Inferior parietal cortex (tissue), 1 donor: ENCODE measurements around the gene ZER1.
A peak's percentile ranks its signal among the peaks of the same experiment; 100 is the strongest.
"Not testable (repeated sequence)": the region's sequence is repeated elsewhere in the genome, so short reads cannot be mapped to it uniquely, and the experiment has no call there.

Experiments
- DNase-seq: peaks from one replicate; pipeline ENCODE4 v3.0.0-alpha.2; 2016; ENCODE audit errors: extremely low spot score

Gene ZER1

GRCh38 chr9:128787659-128788058 is 15.9 kb upstream of the ZER1 start:
- DNase-seq = no peak

GRCh38 chr9:128786681-128787601 is 15.2 kb upstream of the ZER1 start, which contains the start of gene TBC1D13:
TBC1D13 (plus strand) TSS chr9:128787253; CDS start chr9:128787354, 101 bp downstream.
- DNase-seq = peak; percentile 81

DNA sequence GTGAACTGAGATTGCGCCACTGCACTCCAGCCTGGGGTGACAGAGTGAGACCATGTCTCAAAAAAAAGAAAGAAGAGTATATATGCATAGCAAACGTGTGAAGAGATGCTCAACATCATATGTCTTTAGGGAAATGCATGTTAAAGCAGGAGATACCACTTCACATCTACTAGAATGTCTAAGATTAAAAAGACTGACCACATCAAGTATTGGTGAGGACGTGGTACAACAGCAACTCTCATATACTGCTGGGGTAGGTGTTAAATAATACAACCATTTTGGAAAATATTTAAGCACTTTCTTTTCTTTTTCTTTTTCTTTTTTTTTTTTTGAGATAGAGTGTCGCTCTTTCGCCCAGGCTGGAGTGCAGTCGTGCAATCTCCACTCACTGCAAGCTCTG is 13.7 kb upstream of the ZER1 start:
- no peak for DNase-seq

DNA sequence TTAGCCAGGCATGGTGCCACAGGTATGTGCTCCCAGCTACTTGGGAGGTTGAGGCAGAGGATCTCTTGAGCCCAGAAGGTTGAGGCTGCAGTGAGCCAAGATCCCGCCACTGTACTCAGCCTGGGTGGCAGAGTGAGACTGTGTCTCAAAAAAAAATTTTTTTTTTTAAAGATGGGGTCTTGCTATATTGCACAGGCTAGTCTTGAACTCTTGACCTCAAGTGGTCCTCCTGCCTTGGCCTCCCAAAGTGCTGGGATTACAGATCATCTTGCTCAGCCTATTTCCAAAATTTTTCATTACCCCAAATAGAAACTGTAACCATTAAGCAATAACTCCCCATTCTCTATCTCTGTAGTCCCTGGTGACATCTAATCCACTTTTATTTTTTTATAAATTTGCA is 10.9 kb upstream of the ZER1 start:
- no peak for DNase-seq

DNA sequence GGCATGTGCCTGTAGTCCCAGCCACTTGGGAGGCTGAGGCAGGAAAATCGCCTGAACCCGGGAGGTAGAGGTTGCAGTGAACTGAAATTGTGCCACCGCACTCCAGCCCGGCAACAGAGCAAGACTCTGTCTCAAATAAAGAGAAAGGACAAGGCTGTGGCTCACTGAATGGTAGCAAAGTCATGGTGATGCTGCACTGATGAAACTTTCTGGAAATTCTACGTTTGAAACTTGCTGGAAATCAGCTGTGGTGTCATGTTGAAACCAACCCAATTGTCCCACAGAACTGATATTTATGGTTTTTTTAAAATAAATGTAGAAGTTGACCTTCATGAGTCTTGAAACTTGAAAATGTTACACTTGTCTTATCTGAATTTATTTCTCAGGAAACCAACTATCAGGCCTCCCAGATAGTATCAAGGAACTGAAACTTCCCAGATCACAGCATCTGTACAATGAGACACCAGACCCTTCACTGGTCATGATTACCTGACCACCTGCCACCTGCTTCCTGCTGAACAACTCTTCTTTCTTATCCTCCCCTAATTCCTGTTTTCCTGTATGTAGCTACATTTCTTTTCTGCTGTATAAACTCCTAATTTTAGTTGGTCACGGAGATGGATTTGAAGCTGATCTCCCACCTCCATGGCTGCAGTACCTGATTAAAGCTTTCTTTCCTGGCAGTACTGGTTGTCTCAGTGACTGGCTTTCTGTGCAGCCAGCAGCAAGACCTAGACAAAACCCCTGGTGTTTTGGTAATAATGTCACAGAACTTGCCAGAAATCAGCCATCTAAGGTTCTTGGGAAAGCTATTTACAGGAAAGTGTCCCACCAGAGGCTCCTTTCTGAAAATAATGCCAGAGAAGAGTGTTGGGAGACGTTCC is 9.7 kb upstream of the ZER1 start:
- no peak for DNase-seq

GRCh38 chr9:128780093-128780492 is 8.4 kb upstream of the ZER1 start:
- DNase-seq = not testable (repeated sequence)

DNA sequence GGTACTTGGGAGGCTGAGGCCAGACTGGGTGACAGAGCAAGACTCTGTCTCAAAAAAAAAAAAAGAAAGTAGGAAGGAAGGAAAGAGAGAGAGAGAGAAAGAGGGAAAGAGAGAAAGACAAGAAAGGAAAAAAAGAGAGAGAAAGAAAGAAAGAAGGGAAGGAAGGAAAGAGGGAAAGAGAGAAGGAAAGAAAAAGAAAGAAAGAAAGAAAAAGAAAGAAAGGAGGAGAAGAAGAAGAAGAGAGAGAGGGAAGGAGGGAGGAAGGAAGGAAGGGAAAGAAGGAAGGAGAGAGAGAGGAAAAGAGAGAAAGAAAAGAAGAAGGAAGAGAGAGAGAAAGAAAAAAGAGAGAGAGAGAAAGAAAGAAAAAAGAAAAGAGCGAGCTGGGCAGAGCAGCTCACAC is 3.1 kb upstream of the ZER1 start:
- no peak for DNase-seq

GRCh38 chr9:128773049-128773448 is 1.3 kb upstream of the ZER1 start:
- DNase-seq = no peak

GRCh38 chr9:128771094-128771721 is 519 bp downstream of the ZER1 start:
- peak; percentile 14 for DNase-seq

- no peak for DNase-seq
Measured at GRCh38 chr9:128770286-128771030, 1.3 kb downstream of the ZER1 start.

DNA sequence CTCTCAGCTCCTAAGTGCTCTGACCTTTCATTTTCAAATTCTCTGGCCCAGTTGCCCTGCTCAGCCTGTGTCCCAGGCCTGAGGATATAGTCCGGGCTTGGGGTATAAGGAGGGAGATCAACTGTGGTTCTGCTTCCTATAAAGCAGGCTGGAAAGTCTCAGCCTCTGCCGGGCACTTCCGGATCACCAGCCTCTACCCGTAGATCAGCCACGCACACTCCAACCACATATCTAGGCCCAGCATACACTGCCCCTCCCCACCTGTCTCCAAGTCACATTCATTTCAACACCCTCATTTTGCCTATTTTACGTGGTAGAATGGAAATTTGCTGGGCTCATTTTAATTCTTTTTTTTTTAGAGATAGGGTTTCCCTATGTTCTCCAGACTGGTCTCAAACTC is 3.1 kb downstream of the ZER1 start:
- DNase-seq = no peak

DNA sequence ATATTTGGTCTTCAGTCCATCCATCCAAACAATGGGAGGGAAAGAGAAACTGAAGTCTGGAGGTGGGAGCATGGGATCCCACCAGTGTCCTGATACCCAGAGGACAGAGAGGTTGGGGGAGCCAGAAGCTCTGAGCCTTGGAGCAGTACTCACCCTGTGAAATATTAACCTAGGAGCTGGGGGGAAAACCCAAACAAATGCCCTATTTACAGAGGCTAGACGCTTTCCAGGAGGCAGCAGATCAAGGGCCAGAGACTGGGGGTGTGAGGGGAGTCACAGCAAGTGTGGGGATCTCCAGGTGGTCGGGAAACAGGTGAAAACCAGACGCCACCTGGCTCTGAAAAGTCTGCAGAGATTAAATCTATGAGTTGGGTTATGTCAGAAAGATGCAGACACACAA is 6.2 kb downstream of the ZER1 start:
- no peak for DNase-seq

- no peak for DNase-seq
Measured at GRCh38 chr9:128764361-128764760, 7.4 kb downstream of the ZER1 start.

DNA sequence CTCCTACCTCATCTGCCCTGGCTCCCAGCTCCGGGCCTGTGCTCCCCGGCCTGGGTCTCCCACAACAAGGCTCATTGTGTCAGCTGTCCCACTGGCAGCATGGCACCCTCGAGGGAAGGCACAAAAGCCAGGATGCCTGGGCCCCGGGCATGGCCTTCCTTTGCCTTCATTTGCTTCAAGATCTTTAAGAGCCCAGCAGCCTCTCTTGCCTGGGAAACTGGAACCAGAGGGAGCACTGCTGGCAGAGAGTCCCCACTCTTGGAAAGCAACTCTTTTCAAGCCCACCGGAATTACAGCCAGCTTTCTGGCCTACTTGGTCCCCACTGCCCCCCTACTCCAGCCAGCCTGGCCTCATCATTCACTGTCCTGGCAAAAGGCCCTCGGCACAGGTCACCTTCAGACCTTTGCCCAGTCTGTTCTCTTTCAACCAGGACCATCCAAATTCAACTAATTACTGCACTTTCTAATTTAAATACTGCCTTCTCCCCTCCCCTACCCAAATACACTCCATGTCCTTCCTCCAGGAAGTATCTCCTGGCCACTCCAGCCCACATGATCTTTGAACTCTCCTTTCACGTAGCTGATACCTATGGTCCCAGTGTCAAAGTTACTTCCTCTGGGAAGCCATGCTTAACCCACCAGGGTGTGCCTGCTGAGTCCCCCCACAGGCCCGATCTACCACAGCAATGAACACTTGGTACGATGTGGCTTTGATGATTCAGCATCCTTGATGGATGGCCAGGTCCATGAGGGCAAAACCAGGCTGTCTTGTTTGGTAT is 8.9 kb downstream of the ZER1 start:
- no peak for DNase-seq

DNA sequence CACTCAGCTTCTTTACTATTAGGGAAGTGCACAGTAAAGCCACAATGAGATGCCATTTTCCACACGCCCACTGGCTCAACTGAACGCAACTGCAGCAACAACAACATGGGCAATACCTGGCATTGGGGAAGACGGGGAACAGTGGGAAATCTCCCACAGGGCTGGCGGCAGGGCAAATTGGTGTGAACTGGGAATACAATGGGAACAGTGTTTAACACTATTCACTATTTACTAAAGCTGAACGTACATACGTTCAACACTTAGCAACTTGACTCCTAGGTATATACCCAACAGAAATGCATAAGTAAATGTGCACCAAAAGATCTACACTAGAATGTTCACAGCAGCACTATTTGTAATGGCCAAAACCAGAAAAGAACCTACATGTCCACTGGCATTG is 14.1 kb downstream of the ZER1 start:
- no peak for DNase-seq

- DNase-seq = no peak
Measured at GRCh38 chr9:128753627-128754026, 18.1 kb downstream of the ZER1 start.

- DNase-seq = no peak
Measured at GRCh38 chr9:128750926-128751595, 20.7 kb downstream of the ZER1 start.

GRCh38 chr9:128747241-128747640 is 24.5 kb downstream of the ZER1 start:
- no peak for DNase-seq

DNA sequence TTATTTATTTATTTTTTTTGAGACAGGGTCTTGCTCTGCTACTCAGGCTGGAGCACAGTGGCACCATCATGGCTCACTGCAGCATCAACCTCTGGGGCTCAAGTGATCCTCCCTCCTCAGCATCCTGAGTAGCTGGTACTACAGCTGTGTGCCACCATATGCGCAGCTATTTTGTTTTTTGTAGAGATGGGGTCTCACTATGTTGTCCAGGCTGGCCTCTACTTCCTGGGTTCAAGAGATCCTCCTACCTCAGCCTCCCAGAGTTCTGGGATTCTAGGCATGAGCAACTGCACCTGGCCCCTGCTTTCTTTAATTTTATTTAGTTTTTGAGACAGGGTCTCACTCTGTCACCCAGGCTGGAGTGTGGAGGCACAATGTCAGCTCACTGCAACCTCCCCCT is 28.3 kb downstream of the ZER1 start:
- no peak for DNase-seq

GRCh38 chr9:128742401-128742800 is 29.3 kb downstream of the ZER1 start:
- DNase-seq = no peak
